GM12892 (cell line): ENCODE measurements around the gene SLC7A10.

Experiments
- POLR2A ChIP-seq: IDR thresholded peaks from 2 replicates; pipeline ENCODE4 v1.6.1; 2011; ENCODE audit warnings: low read depth, low read length, control low read depth
- POLR2AphosphoS5 ChIP-seq: IDR thresholded peaks from 2 replicates; pipeline ENCODE4 v1.6.1; 2011; ENCODE audit warnings: low read depth, low read length, control low read depth

- no peak for TF ChIP-seq POLR2A
- TF ChIP-seq POLR2AphosphoS5 = no peak
These were observed 27.5 kb downstream of the SLC7A10 start for GRCh38 chr19:33198169-33198568.
